Measurements from ENCODE around the gene MMP26. TPM values are rescaled to one million over a fixed set of nuclear protein-coding genes. Genes with fewer than 3 reads are reported as not detected.
"Not testable (repeated sequence)": the region's sequence is repeated elsewhere in the genome, so short reads cannot be mapped to it uniquely, and the experiment has no call there.

The MMP26 gene
- total RNA-seq, 1 experiment from 2014 or later: not detected

GRCh38 chr11:4704790-4705334 lies 278 bp downstream of the MMP26 start:
- in situ Hi-C loops (cut with HindIII; ENCODE audit: low pct_unique_long_range_greater_than_20kb, low sequenced_read_pairs): no loop called here
- no peak for DNase-seq (ENCODE audit: low read depth, low spot score)

- DNase-seq (ENCODE audit: low read depth, low spot score): no peak
- in situ Hi-C loops (cut with HindIII; ENCODE audit: low pct_unique_long_range_greater_than_20kb, low sequenced_read_pairs): no loop called here
Measured at GRCh38 chr11:4713241-4713640, 8.7 kb downstream of the MMP26 start.

GRCh38 chr11:4714300-4714699 lies 9.7 kb downstream of the MMP26 start:
- in situ Hi-C loops (cut with HindIII; ENCODE audit: low pct_unique_long_range_greater_than_20kb, low sequenced_read_pairs): no loop called here
- DNase-seq (ENCODE audit: low read depth, low spot score): no peak

- in situ Hi-C loops (cut with HindIII; ENCODE audit: low pct_unique_long_range_greater_than_20kb, low sequenced_read_pairs): not testable (repeated sequence)
- DNase-seq (ENCODE audit: low read depth, low spot score): peak; percentile 45
Measured at GRCh38 chr11:4722616-4723534, 18.3 kb downstream of the MMP26 start.

- DNase-seq (ENCODE audit: low read depth, low spot score): no peak
- in situ Hi-C loops (cut with HindIII; ENCODE audit: low pct_unique_long_range_greater_than_20kb, low sequenced_read_pairs): no loop called here
Measured at GRCh38 chr11:4727171-4727570, 22.6 kb downstream of the MMP26 start.

- DNase-seq (ENCODE audit: low read depth, low spot score): no peak
- in situ Hi-C loops (cut with HindIII; ENCODE audit: low pct_unique_long_range_greater_than_20kb, low sequenced_read_pairs): no loop called here
Measured at GRCh38 chr11:4740735-4741134, 36.2 kb downstream of the MMP26 start.

- DNase-seq (ENCODE audit: low read depth, low spot score): no peak
- in situ Hi-C loops (cut with HindIII; ENCODE audit: low pct_unique_long_range_greater_than_20kb, low sequenced_read_pairs): no loop called here
Measured at GRCh38 chr11:4748438-4748837, 43.9 kb downstream of the MMP26 start.

- in situ Hi-C loops (cut with HindIII; ENCODE audit: low pct_unique_long_range_greater_than_20kb, low sequenced_read_pairs): no loop called here
- DNase-seq (ENCODE audit: low read depth, low spot score): no peak
Measured at GRCh38 chr11:4751201-4751600, 46.6 kb downstream of the MMP26 start.

Other genes with a start within 250 kb of the MMP26 start
- not detected in 2 replicates for gene OR52K1, start 222.1 kb upstream of the MMP26 start, total RNA-seq (2014; rRNA removed; shearing (Covaris generic))
- gene OR52M1, start 159.6 kb upstream of the MMP26 start, total RNA-seq (2014; rRNA removed; shearing (Covaris generic)): not detected in 2 replicates
- gene OR52I2, start 123.0 kb upstream of the MMP26 start, total RNA-seq (2014; rRNA removed; shearing (Covaris generic)): not detected in 2 replicates
- gene OR52I1, start 110.7 kb upstream of the MMP26 start, total RNA-seq (2014; rRNA removed; shearing (Covaris generic)): not detected in 2 replicates
- gene TRIM68, start 96.6 kb upstream of the MMP26 start, total RNA-seq (2014; rRNA removed; shearing (Covaris generic)): 8.8 and 12.2 TPM in 2 replicates
- not detected in 2 replicates for gene OR51D1, start 67.3 kb upstream of the MMP26 start, total RNA-seq (2014; rRNA removed; shearing (Covaris generic))
- not detected in 2 replicates for gene OR51E1, start 60.8 kb upstream of the MMP26 start, total RNA-seq (2014; rRNA removed; shearing (Covaris generic))
- gene OR51E2, start 6.9 kb upstream of the MMP26 start, total RNA-seq (2014; rRNA removed; shearing (Covaris generic)): not detected in 2 replicates
- gene OR51F1, start 65.2 kb downstream of the MMP26 start, total RNA-seq (2014; rRNA removed; shearing (Covaris generic)): not detected in 2 replicates
- gene OR52R1, start 99.6 kb downstream of the MMP26 start, total RNA-seq (2014; rRNA removed; shearing (Covaris generic)): not detected in 2 replicates
- not detected in 2 replicates for gene OR51F2, start 116.5 kb downstream of the MMP26 start, total RNA-seq (2014; rRNA removed; shearing (Covaris generic))
- gene OR51S1, start 144.4 kb downstream of the MMP26 start, total RNA-seq (2014; rRNA removed; shearing (Covaris generic)): not detected in 2 replicates
- not detected in 2 replicates for gene OR51T1, start 177.1 kb downstream of the MMP26 start, total RNA-seq (2014; rRNA removed; shearing (Covaris generic))
- gene OR51A7, start 199.0 kb downstream of the MMP26 start, total RNA-seq (2014; rRNA removed; shearing (Covaris generic)): not detected in 2 replicates
- gene OR51G2, start 214.6 kb downstream of the MMP26 start, total RNA-seq (2014; rRNA removed; shearing (Covaris generic)): not detected in 2 replicates
- not detected in 2 replicates for gene OR51G1, start 219.6 kb downstream of the MMP26 start, total RNA-seq (2014; rRNA removed; shearing (Covaris generic))
- not detected in 2 replicates for gene OR51A4, start 242.8 kb downstream of the MMP26 start, total RNA-seq (2014; rRNA removed; shearing (Covaris generic))

Data from SK-MEL-5 (cell line).